ENCODE measurements around the gene YIF1B.

The YIF1B gene

GRCh38 chr19:38307076-38307475 is 8.7 kb downstream of the YIF1B start:
- Histone ChIP-seq H3K36me3 (ENCODE audit: control insufficient read depth in 2 of 2, insufficient read depth in 2 of 2, low read length in 2 of 2) (peaks cover 10 to 20% of the 10 kb centered on the region in 2 donors), H3K27me3 (ENCODE audit: control insufficient read depth in 2 of 2, insufficient read depth in 2 of 2, low read length in 2 of 2) (no peaks in the 10 kb centered on the region), H3K27ac (ENCODE audit: low read depth in 2 of 2, low read length in 2 of 2) (no peak overlapping the region), H3K4me1 (ENCODE audit: control insufficient read depth in 2 of 2, insufficient read depth in 2 of 2, low read length in 2 of 2) (peaks cover 6 to 14% of the 10 kb centered on the region in 2 donors), H3K9ac (ENCODE audit: low read depth in 1 of 2, low read length in 2 of 2) (no peak overlapping the region), H3K9me3 (ENCODE audit: control insufficient read depth in 2 of 2, low read length in 2 of 2) (no peaks in the 10 kb centered on the region), H3K4me3 (ENCODE audit: low read length in 2 of 2) (no peak overlapping the region)

DNA sequence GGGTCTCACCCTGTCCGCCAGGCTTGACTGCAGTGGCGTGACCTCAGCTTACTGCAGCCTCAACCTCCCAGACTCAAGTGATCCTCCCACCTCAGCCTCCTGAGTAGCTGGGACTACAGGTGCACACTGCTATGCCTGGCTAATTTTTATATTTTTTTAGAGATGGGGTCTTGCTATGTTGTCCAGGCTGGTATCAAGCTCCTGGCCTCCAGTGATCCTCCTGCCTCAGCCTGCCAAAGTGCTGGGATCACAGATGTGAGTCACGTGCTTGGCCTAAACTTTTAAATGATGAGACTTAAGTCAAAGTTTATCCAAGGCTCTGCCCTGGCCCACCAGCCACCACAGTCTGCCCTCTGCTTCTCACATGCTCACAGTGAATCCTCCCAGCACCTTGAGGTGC is 9.5 kb downstream of the YIF1B start:
- Histone ChIP-seq H3K27ac (ENCODE audit: low read depth in 2 of 2, low read length in 2 of 2) (no peak overlapping the region), H3K36me3 (ENCODE audit: control insufficient read depth in 2 of 2, insufficient read depth in 2 of 2, low read length in 2 of 2) (peaks cover 10 to 20% of the 10 kb centered on the region in 2 donors), H3K4me1 (ENCODE audit: control insufficient read depth in 2 of 2, insufficient read depth in 2 of 2, low read length in 2 of 2) (peaks cover 6 to 14% of the 10 kb centered on the region in 2 donors), H3K9me3 (ENCODE audit: control insufficient read depth in 2 of 2, low read length in 2 of 2) (no peaks in the 10 kb centered on the region), H3K9ac (ENCODE audit: low read depth in 1 of 2, low read length in 2 of 2) (no peak overlapping the region), H3K4me3 (ENCODE audit: low read length in 2 of 2) (no peak overlapping the region), H3K27me3 (ENCODE audit: control insufficient read depth in 2 of 2, insufficient read depth in 2 of 2, low read length in 2 of 2) (no peaks in the 10 kb centered on the region)

DNA sequence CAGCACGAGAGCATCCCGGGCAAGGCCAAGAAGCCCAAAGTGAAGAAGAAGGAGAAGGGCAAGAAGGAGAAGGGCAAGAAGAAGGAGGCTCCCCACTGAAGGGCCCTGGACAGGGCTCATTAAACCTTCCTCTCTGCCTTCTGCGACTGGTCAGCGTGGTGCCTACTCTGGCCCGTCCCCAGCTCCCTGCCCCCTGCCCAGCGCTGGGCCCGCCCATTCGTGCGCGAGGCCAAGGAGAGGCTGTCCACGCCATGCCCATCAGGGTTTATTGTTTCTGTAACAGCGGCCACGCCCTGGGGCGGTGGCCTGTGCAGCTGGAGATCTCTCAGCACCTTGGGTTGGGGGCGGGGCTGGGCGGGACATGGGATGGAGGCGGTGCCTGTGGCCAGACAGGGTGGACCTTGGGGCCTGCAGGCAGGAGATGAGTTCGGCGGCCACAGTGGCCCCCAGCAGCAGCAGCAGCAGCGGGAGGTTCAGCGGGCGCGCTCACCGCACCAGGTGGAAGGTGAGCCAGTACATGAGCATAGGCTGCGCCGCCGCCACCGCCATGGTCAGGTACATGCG is 10.8 kb downstream of the YIF1B start:
- Histone ChIP-seq H3K9me3 (ENCODE audit: control insufficient read depth in 2 of 2, low read length in 2 of 2) (no peaks in the 10 kb centered on the region), H3K27ac (ENCODE audit: low read depth in 2 of 2, low read length in 2 of 2) (peak overlapping the region; percentile 98), H3K4me1 (ENCODE audit: control insufficient read depth in 2 of 2, insufficient read depth in 2 of 2, low read length in 2 of 2) (peaks cover 6 to 22% of the 10 kb centered on the region in 2 donors), H3K9ac (ENCODE audit: low read depth in 1 of 2, low read length in 2 of 2) (peak overlapping the region; percentile 76 to 99), H3K4me3 (ENCODE audit: low read length in 2 of 2) (peak overlapping the region; percentile 72 to 80), H3K36me3 (ENCODE audit: control insufficient read depth in 2 of 2, insufficient read depth in 2 of 2, low read length in 2 of 2) (peaks cover 10 to 20% of the 10 kb centered on the region in 2 donors), H3K27me3 (ENCODE audit: control insufficient read depth in 2 of 2, insufficient read depth in 2 of 2, low read length in 2 of 2) (no peaks in the 10 kb centered on the region)

GRCh38 chr19:38304352-38304865 is 11.3 kb downstream of the YIF1B start:
- H3K9me3 ChIP-seq (ENCODE audit: control insufficient read depth in 2 of 2, low read length in 2 of 2) = no peaks in the 10 kb centered on the region
- H3K27me3 ChIP-seq (ENCODE audit: control insufficient read depth in 2 of 2, insufficient read depth in 2 of 2, low read length in 2 of 2) = no peaks in the 10 kb centered on the region
- H3K36me3 ChIP-seq (ENCODE audit: control insufficient read depth in 2 of 2, insufficient read depth in 2 of 2, low read length in 2 of 2) = peaks cover 10 to 20% of the 10 kb centered on the region in 2 donors
- peak overlapping the region; percentile 76 to 99 for H3K9ac ChIP-seq (ENCODE audit: low read depth in 1 of 2, low read length in 2 of 2)
- H3K27ac ChIP-seq (ENCODE audit: low read depth in 2 of 2, low read length in 2 of 2) = peak overlapping the region; percentile 98
- peak overlapping the region; percentile 72 to 80 for H3K4me3 ChIP-seq (ENCODE audit: low read length in 2 of 2)
- peaks cover 6 to 22% of the 10 kb centered on the region in 2 donors for H3K4me1 ChIP-seq (ENCODE audit: control insufficient read depth in 2 of 2, insufficient read depth in 2 of 2, low read length in 2 of 2)

GRCh38 chr19:38303517-38304351 is 12.0 kb downstream of the YIF1B start, which contains the start of gene C19orf33:
C19orf33 (plus strand) TSS chr19:38304251; CDS start chr19:38304262, 11 bp downstream.
- Histone ChIP-seq H3K4me3 (ENCODE audit: low read length in 2 of 2) (peak within 1 kb of the TSS; percentile 72 to 80), H3K27me3 (ENCODE audit: control insufficient read depth in 2 of 2, insufficient read depth in 2 of 2, low read length in 2 of 2) (no peaks in the 10 kb centered on the region), H3K27ac (ENCODE audit: low read depth in 2 of 2, low read length in 2 of 2) (peak within 1 kb of the TSS; percentile 98), H3K36me3 (ENCODE audit: control insufficient read depth in 2 of 2, insufficient read depth in 2 of 2, low read length in 2 of 2) (peaks cover 10 to 17% of the 10 kb centered on the region in 2 donors), H3K9me3 (ENCODE audit: control insufficient read depth in 2 of 2, low read length in 2 of 2) (no peaks in the 10 kb centered on the region), H3K9ac (ENCODE audit: low read depth in 1 of 2, low read length in 2 of 2) (peak within 1 kb of the TSS; percentile 90 to 99), H3K4me1 (ENCODE audit: control insufficient read depth in 2 of 2, insufficient read depth in 2 of 2, low read length in 2 of 2) (peaks cover 6 to 24% of the 10 kb centered on the region in 2 donors)

DNA sequence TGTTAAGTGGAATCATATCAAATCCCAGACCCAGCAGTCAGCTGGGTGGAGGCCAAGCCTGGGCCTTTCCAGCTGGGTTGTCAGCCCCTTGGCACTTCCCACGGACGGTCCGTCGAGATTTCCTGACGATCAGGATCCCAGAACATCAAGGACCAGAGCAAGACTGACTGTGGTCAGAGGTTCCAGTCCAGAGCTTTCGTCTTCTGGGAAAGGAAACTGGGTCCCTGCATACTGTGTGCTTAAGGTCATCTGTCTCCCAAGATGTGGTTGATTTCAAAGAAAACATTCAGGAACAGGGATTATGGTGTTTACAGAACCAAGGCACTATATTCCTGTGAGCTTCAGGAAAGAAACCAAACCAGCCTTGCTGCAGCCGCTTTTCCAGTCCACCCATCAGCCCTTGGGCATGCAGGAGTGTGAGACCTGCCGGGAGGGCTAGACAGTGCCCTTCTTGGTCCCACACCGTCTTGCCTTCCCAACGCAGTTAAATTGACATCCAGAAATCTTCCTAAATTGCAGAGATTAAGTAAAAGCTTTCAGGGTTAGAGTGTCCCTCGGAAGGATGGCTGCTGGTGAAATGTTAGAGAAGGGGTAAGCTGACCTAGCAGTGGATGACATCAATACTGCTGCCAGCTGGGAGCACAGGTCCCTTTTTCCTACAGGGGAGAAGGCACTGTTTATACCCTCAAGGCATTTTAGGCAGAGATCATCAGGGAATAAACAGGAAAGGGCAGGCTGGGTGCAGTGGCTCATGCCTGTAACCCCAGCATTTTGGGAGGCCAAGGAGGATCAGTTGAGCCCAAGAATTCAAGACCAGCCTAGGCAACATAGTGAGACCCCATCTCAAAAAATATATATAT is 16.7 kb downstream of the YIF1B start:
- H3K27ac ChIP-seq (ENCODE audit: low read depth in 2 of 2, low read length in 2 of 2) = peak overlapping the region in 1 of 2 donors; percentile 83

GRCh38 chr19:38294090-38294489 is 21.7 kb downstream of the YIF1B start:
- Histone ChIP-seq H3K4me1 (ENCODE audit: control insufficient read depth in 2 of 2, insufficient read depth in 2 of 2, low read length in 2 of 2) (no peaks in the 10 kb centered on the region), H3K9ac (ENCODE audit: low read depth in 1 of 2, low read length in 2 of 2) (no peak overlapping the region), H3K27ac (ENCODE audit: low read depth in 2 of 2, low read length in 2 of 2) (no peak overlapping the region), H3K36me3 (ENCODE audit: control insufficient read depth in 2 of 2, insufficient read depth in 2 of 2, low read length in 2 of 2) (peaks cover 22 to 28% of the 10 kb centered on the region in 2 donors), H3K4me3 (ENCODE audit: low read length in 2 of 2) (no peak overlapping the region), H3K9me3 (ENCODE audit: control insufficient read depth in 2 of 2, low read length in 2 of 2) (no peaks in the 10 kb centered on the region), H3K27me3 (ENCODE audit: control insufficient read depth in 2 of 2, insufficient read depth in 2 of 2, low read length in 2 of 2) (no peaks in the 10 kb centered on the region)

More for the DNA sequence above, 16.7 kb downstream of the YIF1B start:
- no peaks in the 10 kb centered on the region for H3K9me3 ChIP-seq (ENCODE audit: control insufficient read depth in 2 of 2, low read length in 2 of 2)
- no peaks in the 10 kb centered on the region for H3K36me3 ChIP-seq (ENCODE audit: control insufficient read depth in 2 of 2, insufficient read depth in 2 of 2, low read length in 2 of 2)
- H3K4me3 ChIP-seq (ENCODE audit: low read length in 2 of 2) = no peak overlapping the region
- no peaks in the 10 kb centered on the region for H3K27me3 ChIP-seq (ENCODE audit: control insufficient read depth in 2 of 2, insufficient read depth in 2 of 2, low read length in 2 of 2)
- H3K4me1 ChIP-seq (ENCODE audit: control insufficient read depth in 2 of 2, insufficient read depth in 2 of 2, low read length in 2 of 2) = peaks cover 6 to 19% of the 10 kb centered on the region in 2 donors
- no peak overlapping the region for H3K9ac ChIP-seq (ENCODE audit: low read depth in 1 of 2, low read length in 2 of 2)

DNA sequence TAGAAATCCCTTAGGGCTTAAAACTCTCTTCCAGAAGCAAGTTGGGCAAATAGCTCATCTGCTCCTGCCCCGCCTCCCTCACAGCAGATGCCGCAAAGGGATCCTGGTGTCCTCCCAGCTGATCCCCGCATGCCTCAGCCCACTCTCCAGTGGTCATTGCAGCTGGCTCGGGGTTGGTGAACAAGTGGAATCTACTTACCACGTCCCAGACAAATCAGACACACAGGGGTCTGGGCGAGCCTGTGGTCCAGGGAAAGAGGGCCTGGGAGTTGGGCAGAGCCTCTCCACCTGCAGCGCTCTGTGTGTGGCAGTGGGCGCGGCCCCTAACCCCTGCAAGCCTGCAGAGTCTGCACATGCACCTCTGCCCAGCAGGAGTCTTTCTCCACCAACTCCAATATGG is 22.5 kb downstream of the YIF1B start:
- no peaks in the 10 kb centered on the region for H3K4me1 ChIP-seq (ENCODE audit: control insufficient read depth in 2 of 2, insufficient read depth in 2 of 2, low read length in 2 of 2)
- no peak overlapping the region for H3K9ac ChIP-seq (ENCODE audit: low read depth in 1 of 2, low read length in 2 of 2)
- H3K27ac ChIP-seq (ENCODE audit: low read depth in 2 of 2, low read length in 2 of 2) = no peak overlapping the region
- H3K27me3 ChIP-seq (ENCODE audit: control insufficient read depth in 2 of 2, insufficient read depth in 2 of 2, low read length in 2 of 2) = no peaks in the 10 kb centered on the region
- peaks cover 24 to 35% of the 10 kb centered on the region in 2 donors for H3K36me3 ChIP-seq (ENCODE audit: control insufficient read depth in 2 of 2, insufficient read depth in 2 of 2, low read length in 2 of 2)
- H3K4me3 ChIP-seq (ENCODE audit: low read length in 2 of 2) = no peak overlapping the region
- H3K9me3 ChIP-seq (ENCODE audit: control insufficient read depth in 2 of 2, low read length in 2 of 2) = no peaks in the 10 kb centered on the region

- Histone ChIP-seq H3K27ac (ENCODE audit: low read depth in 2 of 2, low read length in 2 of 2) (peak overlapping the region in 1 of 2 donors; percentile 16), H3K27me3 (ENCODE audit: control insufficient read depth in 2 of 2, insufficient read depth in 2 of 2, low read length in 2 of 2) (no peaks in the 10 kb centered on the region), H3K9me3 (ENCODE audit: control insufficient read depth in 2 of 2, low read length in 2 of 2) (no peaks in the 10 kb centered on the region), H3K4me1 (ENCODE audit: control insufficient read depth in 2 of 2, insufficient read depth in 2 of 2, low read length in 2 of 2) (no peaks in the 10 kb centered on the region), H3K36me3 (ENCODE audit: control insufficient read depth in 2 of 2, insufficient read depth in 2 of 2, low read length in 2 of 2) (peaks cover 30 to 44% of the 10 kb centered on the region in 2 donors), H3K9ac (ENCODE audit: low read depth in 1 of 2, low read length in 2 of 2) (no peak overlapping the region), H3K4me3 (ENCODE audit: low read length in 2 of 2) (no peak overlapping the region)
Observed at GRCh38 chr19:38291855-38292254, 23.9 kb downstream of the YIF1B start.

Data from mucosa of rectum (tissue), 2 donors.